Measurements from ENCODE around the gene VWA3A.
A peak's percentile ranks its signal among the peaks of the same experiment; 100 is the strongest.
"Not testable (repeated sequence)": the region's sequence is repeated elsewhere in the genome, so short reads cannot be mapped to it uniquely, and the experiment has no call there.

Gene VWA3A

DNA sequence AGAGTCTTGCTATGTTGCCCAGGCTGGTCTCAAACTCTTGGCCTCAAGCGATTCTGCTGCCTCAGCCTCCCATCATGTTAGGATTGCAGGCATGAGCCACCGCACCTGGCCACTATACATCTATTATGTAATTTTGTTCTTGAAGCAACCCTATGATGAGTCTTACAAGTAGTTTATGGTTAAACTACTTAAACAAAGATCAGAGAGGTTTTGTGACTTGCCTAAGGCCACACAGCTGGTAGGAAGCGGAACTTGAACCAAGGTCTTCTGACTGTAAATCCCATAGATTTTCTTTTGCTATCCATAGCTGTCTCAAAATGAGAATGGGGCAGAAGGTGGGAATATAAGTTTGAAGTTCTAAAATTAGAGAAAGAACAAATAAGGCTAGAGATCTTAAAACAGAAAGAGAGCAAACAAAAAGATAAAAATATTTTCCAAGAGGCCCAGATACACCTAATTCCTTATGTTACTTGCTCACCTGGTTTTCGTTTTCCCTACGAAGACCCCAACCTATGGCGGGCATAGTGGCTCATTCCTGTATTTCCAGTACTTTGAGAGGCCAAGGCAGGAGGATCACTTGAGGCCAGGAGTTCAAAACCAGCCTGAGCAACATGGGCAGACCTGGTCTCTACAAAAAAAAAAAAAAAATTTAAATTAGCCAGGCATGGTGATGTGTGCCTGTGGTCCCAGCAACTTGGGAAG lies 32.4 kb downstream of the VWA3A start:
- in situ Hi-C loops (cut with HindIII; ENCODE audit: low pct_ligation_motif_present, low pct_unique_long_range_greater_than_20kb, low sequenced_read_pairs): no loop called here
- DNase-seq: no peak

DNA sequence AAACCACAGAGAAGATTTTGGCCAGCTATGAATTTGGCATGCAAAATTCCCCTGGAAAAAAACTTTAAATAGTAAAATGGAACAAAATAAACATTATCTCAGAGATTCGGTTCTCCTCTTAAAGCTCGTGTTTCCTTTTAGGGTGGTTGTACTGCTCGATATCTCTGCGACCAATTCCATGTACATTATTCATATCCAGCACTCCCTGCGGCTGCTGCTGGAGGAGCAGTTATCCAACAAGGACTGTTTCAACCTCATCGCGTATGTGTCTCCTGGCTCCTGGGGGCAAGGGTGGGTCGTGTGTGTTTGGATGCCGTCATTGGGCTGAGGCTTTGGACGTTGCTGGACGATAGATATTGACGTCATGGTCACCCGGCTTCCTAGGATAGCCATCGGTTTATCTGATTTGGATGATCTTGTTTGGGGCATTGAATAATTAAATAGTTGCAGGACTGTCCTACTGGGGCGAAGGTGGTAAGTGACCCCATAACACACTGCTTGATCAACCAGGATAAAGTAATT lies 33.8 kb downstream of the VWA3A start:
- in situ Hi-C loops (cut with HindIII; ENCODE audit: low pct_ligation_motif_present, low pct_unique_long_range_greater_than_20kb, low sequenced_read_pairs): no loop called here
- DNase-seq: no peak

DNA sequence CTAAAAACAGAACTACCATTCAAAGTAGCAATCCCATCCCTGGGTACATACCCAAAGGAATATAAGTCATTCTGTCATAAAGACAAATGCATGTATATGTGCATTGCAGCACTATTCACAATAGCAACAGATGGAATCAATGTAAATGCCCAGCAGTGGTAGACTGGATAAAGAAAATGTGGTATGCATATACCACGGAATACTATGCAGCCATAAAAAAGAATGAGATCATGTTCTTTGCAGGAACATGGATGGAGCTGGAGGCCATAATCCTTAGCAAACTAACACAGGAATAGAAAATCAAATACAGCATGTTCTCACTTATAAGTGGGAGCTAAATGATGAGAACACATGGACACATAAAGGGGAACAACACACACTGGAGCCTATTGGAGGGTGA lies 36.2 kb downstream of the VWA3A start:
- in situ Hi-C loops (cut with HindIII; ENCODE audit: low pct_ligation_motif_present, low pct_unique_long_range_greater_than_20kb, low sequenced_read_pairs): not testable (repeated sequence)

DNA sequence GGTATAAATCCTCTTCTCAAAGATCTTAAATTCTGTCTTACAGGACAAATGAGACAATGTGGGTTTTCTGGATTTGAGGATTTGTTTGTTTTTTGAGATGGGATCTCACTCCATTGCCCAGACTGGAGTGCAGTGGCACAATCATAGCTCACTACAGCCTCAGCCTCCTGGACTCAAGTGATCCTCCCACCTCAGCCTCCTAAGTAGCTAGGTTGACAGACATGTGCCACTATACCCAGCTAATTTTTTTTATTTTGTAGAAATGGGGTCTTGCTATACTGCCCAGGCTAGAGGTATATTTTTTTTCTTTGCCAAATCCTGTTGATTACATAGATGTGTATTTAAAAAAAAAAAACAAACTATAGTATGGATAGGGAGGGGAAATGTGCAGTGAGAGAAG lies 38.2 kb downstream of the VWA3A start:
- DNase-seq: no peak
- in situ Hi-C loops (cut with HindIII; ENCODE audit: low pct_ligation_motif_present, low pct_unique_long_range_greater_than_20kb, low sequenced_read_pairs): no loop called here

More for the DNA sequence above, 36.2 kb downstream of the VWA3A start:
- not testable (repeated sequence) for DNase-seq

DNA sequence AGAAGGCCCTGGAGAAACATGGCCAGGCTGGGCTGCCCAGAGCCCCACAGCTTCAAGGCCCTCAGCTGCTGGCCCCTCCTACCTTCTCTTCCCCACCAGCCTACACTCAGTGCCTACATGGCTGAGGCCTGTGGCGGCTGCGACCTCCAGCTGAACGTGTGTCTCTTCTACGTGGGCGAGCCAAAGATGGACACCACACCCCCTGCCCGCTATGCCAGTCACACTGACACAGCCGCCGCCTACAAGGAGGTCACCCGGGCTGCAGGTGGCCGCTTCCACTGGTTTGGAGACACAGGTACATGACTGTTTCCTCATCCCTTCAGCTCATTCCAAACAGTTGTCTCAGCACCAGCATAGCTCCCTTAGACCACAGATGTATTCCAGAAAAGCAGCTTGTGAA lies 40.5 kb downstream of the VWA3A start:
- in situ Hi-C loops (cut with HindIII; ENCODE audit: low pct_ligation_motif_present, low pct_unique_long_range_greater_than_20kb, low sequenced_read_pairs): no loop called here
- DNase-seq: no peak

DNA sequence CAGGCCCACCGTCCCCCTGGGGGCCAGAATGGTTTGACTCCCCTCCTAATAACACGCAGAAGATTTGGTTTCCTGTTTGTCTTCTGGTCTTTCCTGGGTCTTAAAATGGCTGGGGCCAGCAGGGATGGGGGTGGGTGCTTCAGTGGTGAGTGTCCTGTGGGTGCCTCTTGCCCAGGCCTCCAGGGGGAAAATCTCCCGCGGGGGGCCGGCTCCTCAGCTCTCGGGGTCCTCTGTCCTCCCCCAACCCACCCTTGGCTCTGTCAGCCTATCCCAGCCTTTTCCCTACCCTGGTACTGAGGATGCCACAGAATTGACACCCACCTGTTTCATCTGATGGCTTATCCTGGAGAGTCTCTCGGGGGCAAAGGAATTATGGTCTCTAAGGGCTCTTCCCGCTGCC lies 46.1 kb downstream of the VWA3A start:
- in situ Hi-C loops (cut with HindIII; ENCODE audit: low pct_ligation_motif_present, low pct_unique_long_range_greater_than_20kb, low sequenced_read_pairs): no loop called here
- no peak for DNase-seq

DNA sequence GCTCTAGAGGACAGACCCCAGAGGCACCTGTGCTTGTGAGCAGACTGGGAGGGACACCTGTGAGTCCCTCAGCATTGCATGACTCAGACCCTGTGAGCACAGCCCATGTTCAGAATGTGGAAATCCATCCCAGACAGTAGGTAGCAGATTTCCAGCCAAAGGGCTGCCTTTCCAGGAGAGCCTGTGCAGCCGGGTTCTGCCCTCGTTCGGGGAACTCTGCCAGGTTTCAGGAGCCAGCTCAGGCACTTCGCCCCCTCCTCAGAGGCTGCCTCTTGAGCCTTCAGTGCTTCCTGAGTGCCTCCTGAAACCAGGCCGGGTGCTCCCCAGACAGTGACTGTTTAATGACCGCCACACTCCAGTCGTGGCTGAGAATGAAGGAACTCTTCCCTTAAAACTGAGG lies 46.7 kb downstream of the VWA3A start:
- in situ Hi-C loops (cut with HindIII; ENCODE audit: low pct_ligation_motif_present, low pct_unique_long_range_greater_than_20kb, low sequenced_read_pairs): no loop called here
- DNase-seq: no peak

DNA sequence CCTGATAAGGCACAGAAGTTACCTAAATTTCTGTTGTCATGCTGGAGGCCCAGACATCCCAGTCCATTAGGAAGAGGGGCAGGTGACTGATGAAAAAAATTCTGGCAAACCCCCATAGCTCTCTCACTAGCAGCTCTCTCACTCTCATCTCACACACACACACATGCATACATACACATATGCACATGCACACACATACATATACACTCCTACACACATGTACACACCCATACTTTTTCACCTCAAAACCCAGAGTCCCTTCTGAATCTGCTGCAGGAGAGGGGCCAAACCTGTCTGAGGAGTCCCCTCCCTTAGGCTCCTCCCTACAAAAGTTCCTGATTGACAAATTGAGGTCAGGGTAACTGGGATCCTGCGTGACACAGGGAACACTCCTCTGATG lies 47.4 kb downstream of the VWA3A start:
- in situ Hi-C loops (cut with HindIII; ENCODE audit: low pct_ligation_motif_present, low pct_unique_long_range_greater_than_20kb, low sequenced_read_pairs): no loop called here
- no peak for DNase-seq

DNA sequence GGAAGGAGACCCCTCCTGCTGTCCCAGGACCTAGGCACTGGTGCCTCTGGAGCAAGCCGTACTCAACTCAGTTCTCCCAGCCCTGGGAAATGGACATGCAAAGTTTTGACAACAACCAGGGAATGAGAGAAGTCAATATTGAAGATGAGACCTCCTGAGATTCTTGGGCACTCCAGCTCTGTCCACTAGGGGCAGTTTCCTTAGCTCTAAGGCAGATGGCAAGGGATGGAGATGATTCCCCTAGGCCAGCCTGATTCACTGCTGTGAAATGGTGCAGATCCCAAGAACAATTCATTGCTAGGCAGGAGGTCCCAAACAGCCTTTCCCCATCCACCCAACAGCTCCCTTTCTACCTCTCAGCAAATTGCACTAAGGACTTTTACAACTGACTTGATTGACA lies 49.4 kb downstream of the VWA3A start:
- in situ Hi-C loops (cut with HindIII; ENCODE audit: low pct_ligation_motif_present, low pct_unique_long_range_greater_than_20kb, low sequenced_read_pairs): no loop called here

DNA sequence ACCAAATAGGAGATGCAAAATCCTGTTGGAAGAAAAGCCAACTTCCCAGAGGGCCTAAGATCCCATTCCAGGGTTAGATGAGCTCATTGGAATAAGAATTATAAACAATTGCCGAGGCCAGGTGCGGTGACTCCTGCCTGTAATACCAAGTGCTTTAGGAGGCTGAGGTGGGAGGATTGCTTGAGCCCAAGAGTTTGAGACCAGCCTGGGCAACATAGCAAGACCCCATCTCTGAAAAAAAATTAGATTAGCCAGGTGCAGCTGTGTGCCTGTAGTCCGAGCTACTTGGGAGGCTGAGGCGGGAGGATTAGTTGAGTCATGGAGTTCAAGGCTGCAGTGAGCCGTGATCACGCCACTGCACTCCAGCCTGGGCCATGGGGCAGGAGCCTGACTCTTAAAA lies 52.2 kb downstream of the VWA3A start:
- DNase-seq: no peak
- in situ Hi-C loops (cut with HindIII; ENCODE audit: low pct_ligation_motif_present, low pct_unique_long_range_greater_than_20kb, low sequenced_read_pairs): no loop called here

More for the DNA sequence above, 49.4 kb downstream of the VWA3A start:
- peak; percentile 39 for DNase-seq

DNA sequence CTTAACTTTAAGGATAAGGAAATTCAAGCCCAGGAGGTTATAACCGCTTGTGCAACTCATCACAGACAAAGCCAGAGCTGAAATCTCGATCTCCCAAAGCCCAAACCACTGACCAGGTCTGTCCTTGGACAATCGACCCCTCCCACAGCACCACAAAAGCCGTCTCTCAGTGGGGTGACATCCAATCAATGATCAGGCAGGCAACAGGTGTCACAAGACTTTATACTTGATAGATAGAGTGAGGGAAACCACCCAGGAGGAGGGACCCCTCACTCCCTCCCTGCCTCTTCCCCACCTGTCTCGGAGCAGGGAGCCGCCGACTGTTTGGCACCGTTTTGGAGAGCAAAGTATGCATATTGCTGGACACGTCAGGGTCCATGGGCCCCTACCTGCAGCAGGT lies 55.5 kb downstream of the VWA3A start:
- in situ Hi-C loops (cut with HindIII; ENCODE audit: low pct_ligation_motif_present, low pct_unique_long_range_greater_than_20kb, low sequenced_read_pairs): no loop called here
- no peak for DNase-seq

DNA sequence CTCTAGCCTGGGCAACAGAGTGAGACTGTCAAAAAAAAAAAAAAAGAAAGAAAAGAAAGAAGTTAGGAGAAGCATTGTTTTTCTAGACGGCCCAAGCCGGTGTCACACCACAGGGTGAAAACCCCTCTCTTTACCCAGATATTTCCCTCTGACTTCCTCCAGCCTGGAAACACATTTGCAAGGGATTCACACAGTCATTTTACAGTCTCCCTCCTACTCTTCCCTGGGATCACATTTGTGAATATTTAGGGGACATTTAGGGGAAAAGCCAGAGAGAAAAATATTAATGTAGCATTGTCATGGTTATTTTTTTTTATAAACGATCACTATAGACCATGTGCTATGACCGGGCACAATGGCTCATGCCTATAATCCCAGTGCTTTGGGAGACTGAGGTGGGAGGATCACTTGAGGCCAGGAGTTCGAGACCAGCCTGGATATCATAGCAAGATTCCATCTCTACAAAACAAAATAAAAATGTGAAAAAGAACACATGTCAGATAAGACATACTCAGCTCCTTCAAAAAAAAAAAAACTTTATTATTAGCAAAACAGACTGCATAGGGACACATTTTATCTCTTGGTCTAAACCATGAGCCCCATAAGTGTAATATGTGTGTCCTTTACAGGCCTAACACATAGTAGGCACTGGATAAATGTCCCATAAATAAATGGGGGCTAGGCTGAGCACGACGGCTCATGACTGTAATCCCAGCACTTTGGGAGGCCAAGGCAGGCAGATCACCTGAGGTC lies 59.1 kb downstream of the VWA3A start:
- in situ Hi-C loops (cut with HindIII; ENCODE audit: low pct_ligation_motif_present, low pct_unique_long_range_greater_than_20kb, low sequenced_read_pairs): no loop called here
- DNase-seq: no peak

DNA sequence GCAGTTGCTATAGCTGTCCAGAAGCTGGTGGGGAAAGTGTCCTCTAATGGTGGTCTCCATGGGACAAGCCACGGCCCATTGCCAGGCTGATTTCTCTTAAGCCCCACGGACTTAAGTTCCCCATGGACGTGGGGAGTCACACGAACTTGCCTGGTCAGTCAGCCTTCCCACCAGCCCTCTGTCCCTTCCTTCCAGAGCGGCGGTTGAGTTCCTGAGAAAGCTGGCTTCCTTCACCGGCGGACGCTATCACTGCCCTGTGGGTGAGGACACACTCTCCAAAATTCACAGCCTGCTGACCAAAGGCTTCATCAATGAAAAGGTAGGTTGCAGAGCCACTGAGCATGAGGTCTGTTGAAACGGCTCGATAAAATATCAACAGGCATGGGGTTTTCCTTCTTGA lies 60.0 kb downstream of the VWA3A start:
- in situ Hi-C loops (cut with HindIII; ENCODE audit: low pct_ligation_motif_present, low pct_unique_long_range_greater_than_20kb, low sequenced_read_pairs): no loop called here
- DNase-seq: no peak

DNA sequence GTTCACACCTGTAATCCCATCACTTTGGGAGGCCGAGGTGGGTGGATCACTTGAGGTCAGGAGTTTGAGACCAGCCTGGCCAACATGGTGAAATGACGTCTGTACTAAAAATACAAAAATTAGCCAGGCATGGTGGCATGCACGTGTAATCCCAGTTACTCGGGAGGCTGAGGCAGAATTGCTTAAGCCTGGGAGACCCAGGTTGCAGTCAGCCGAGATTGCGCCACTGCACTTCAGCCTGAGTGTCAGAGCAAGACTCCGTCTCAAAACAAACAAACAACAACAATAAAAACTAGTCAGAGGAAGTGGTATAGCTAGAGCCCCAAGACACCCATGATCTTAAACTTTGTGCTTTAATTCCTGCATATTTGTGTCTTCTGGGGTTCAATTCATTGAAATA lies 60.7 kb downstream of the VWA3A start:
- DNase-seq: not testable (repeated sequence)

DNA sequence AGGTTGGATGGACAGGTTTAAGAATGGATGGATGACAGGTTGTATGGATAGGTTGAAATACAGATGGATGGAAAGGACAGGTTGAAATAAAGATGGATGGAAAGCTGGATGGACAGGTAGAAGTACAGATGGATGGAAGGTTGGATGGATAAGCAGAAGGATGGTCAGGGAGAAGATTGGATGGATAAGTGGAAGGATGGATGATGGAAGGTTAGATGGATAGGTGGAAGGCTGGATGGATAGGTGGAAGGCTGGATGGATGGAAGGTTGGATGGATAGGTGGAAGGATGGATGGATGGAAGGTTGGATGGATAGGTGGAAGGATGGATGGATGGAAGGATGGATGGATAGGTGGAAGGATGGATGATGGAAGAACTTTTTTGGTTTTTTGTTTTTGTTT lies 69.1 kb downstream of the VWA3A start:
- in situ Hi-C loops (cut with HindIII; ENCODE audit: low pct_ligation_motif_present, low pct_unique_long_range_greater_than_20kb, low sequenced_read_pairs): no loop called here
- DNase-seq: no peak

More for the DNA sequence above, 60.7 kb downstream of the VWA3A start:
- in situ Hi-C loops (cut with HindIII; ENCODE audit: low pct_ligation_motif_present, low pct_unique_long_range_greater_than_20kb, low sequenced_read_pairs): not testable (repeated sequence)

DNA sequence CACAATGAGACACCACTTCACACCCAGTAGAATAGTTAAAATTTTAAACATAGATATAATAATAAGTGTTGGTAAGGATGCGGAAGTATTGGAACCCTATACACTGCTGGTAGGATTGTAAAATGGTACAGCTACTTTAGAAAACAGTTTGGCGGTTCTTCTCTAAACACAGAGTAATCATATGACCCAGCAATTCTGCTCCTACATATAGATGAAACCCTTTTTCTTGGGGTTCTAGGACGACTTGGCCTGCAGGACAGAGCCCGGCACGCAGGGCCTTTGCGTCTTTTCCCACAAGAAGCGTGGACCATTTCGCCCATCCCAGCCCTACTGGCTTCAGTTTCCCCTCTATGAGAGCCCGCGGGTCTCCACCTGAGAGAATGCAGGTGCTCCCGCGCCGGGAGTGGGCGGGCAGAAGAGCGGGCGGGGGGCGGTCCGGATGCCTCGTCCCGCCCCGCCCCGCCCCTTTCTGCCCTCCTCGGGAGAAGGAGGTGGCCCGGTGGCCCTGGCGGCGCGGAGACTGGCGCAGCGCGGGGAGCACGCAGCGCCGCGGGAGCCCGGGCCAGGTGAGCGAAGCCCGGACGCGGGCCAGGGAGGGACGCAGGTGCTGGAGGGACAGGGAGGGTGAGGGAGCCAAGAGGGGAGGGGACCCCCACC lies 69.8 kb downstream of the VWA3A start, which contains the start of gene SDR42E2:
Gene SDR42E2, plus strand, starts transcription at position 508 of the 657 bp plus-strand sequence. CDS start 3,077 bp downstream, outside the sequence.
- in situ Hi-C loops (cut with HindIII; ENCODE audit: low pct_ligation_motif_present, low pct_unique_long_range_greater_than_20kb, low sequenced_read_pairs): no loop called here
- no peak for DNase-seq

DNA sequence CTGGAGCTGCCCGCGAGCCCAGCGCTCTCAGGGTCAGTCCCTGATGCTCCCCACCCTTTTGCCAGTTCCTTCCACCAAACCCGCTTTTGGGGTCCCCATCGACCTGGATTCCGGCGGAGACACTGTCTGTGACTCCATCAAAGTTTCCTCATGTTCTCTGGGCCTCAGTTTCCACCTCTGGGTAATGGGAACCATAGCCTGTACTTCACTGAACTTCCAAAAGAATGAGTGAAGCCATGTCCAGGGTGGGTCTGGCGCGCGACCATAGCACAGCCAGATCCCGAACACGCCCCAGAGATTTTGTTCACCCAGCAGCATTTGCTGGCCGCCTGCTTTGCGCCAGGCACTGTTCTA lies 70.3 kb downstream of the VWA3A start:
- no peak for DNase-seq
- in situ Hi-C loops (cut with HindIII; ENCODE audit: low pct_ligation_motif_present, low pct_unique_long_range_greater_than_20kb, low sequenced_read_pairs): no loop called here

DNA sequence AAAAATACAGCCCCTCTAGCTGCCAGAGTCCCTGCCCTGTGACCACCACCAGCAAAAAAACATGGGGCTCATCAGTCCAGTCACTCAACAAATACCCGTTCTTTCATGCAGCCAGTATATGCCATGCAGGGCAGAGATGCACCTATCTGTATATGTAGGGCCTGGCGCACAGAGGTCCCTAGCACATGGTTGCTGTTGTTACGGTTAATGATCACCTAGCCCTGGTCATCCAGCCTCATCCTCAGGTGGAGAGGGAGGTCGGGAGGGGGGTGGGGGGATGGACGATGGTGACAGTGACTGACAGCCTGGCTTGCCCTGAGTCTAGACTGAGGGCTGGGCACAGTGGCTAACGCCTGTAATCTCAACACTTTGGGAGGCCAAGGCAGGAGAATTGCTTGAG lies 71.5 kb downstream of the VWA3A start:
- no peak for DNase-seq
- in situ Hi-C loops (cut with HindIII; ENCODE audit: low pct_ligation_motif_present, low pct_unique_long_range_greater_than_20kb, low sequenced_read_pairs): no loop called here

DNA sequence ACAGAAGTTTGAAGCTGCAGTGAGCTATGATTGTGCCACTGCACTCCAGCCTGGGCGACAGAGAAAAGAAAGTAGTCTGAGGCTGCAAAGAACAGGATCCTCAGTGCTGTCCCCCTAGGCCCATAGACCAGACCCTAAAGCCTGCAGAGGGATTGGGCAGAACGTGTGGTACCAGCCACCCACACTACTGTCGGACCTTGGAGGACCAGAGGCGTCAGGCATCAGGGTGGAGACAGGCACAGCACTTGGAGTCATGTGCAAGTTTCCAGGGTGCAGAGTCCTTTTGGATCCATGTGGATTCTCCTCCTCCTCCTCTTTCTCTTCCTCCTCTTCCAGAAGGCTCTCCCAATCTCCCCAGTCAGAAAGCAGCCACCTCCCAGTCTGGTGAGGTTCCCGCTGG lies 72.1 kb downstream of the VWA3A start:
- no peak for DNase-seq
- in situ Hi-C loops (cut with HindIII; ENCODE audit: low pct_ligation_motif_present, low pct_unique_long_range_greater_than_20kb, low sequenced_read_pairs): no loop called here
